T-cell (primary cell): Measurements from ENCODE around the gene KIF5A. TPM values are rescaled to one million over a fixed set of nuclear protein-coding genes. Genes with fewer than 3 reads are reported as not detected.
A peak's percentile ranks its signal among the peaks of the same experiment; 100 is the strongest.
"Not testable (repeated sequence)": the region's sequence is repeated elsewhere in the genome, so short reads cannot be mapped to it uniquely, and the experiment has no call there.

Experiments used
- ATAC-seq, 4 experiments: fragments of 200-7000 bp in 3 of 4; fragments of 150-1000 bp in 1 of 4; cut with Tn5 transposase; replicated peaks in 1 of 4; 1 replicate in 3 of 4; 2 replicates in 1 of 4; pipeline ENCODE4 v1.10.0; 2021; ENCODE audit warnings: moderate library complexity in 3 of 4, mild to moderate bottlenecking in 2 of 4, moderate number of reproducible peaks in 1 of 4
- CTCF ChIA-PET, 2 donors: fragments of 300-600 bp; sonication (Branson Sonifier 250); formaldehyde crosslinking; loops; one replicate each; lab custom pipeline; 2022; ENCODE audit warnings: antibody characterized with exemption in 2 of 2; lab: Charles Lee
- POLR2A ChIA-PET, 2 donors: fragments of 300-600 bp; sonication (Branson Sonifier 250); formaldehyde crosslinking; loops; one replicate each; lab custom pipeline; 2022; ENCODE audit warnings: antibody characterized with exemption in 2 of 2; lab: Charles Lee
- DNase-seq, 35 experiments: peaks; one replicate each; pipeline versions ENCODE4 v3.0.0 to v3.0.0-alpha.2; 2013 to 2023
- H3K27ac ChIP-seq: one replicate; pipeline ENCODE4 v1.5.1; 2013; ENCODE audit warnings: low read length
- H3K27me3 ChIP-seq, 2 experiments: replicated peaks in 1 of 2; 1 replicate in 1 of 2; 2 replicates in 1 of 2; pipeline versions ENCODE4 v1.6.1 to v1.7.0; 2013; ENCODE audit warnings: low read length in 1 of 2, mixed read lengths in 1 of 2; ENCODE audit not compliant: control insufficient read depth in 2 of 2, insufficient read depth in 2 of 2; ENCODE audit errors: extremely low read depth in 1 of 2
- H3K36me3 ChIP-seq, 2 donors: 1 replicate in 1 of 2; 2 replicates in 1 of 2; pipeline versions ENCODE4 v1.6.1 to v1.7.0; 2013; ENCODE audit warnings: low read length in 1 of 2; ENCODE audit not compliant: control insufficient read depth in 2 of 2, insufficient read depth in 1 of 2; ENCODE audit errors: extremely low read depth in 1 of 2
- H3K4me1 ChIP-seq, 2 experiments: 1 replicate in 1 of 2; 2 replicates in 1 of 2; pipeline versions ENCODE4 v1.6.1 to v1.7.0; 2013; ENCODE audit warnings: low read length in 2 of 2, mixed read lengths in 1 of 2; ENCODE audit not compliant: insufficient read depth in 2 of 2, control insufficient read depth in 1 of 2; ENCODE audit errors: extremely low read depth in 1 of 2
- H3K4me3 ChIP-seq, 2 donors: 1 replicate in 1 of 2; 2 replicates in 1 of 2; pipeline versions ENCODE4 v1.5.1 to v1.7.0; 2013; ENCODE audit warnings: mild to moderate bottlenecking in 2 of 2, low read length in 1 of 2, moderate library complexity in 1 of 2; ENCODE audit not compliant: control insufficient read depth in 1 of 2; ENCODE audit errors: extremely low read depth in 1 of 2
- H3K9me3 ChIP-seq: 2 replicates; pipeline ENCODE4 v1.7.0; 2013
- H3K27ac Mint-ChIP-seq, 2 donors: one replicate each; pipeline ENCODE4 v1.8.0; 2020 to 2021; ENCODE audit warnings: mild to moderate bottlenecking in 2 of 2, mixed read lengths in 2 of 2
- H3K27me3 Mint-ChIP-seq, 2 donors: one replicate each; pipeline ENCODE4 v1.8.0; 2021 to 2022; ENCODE audit warnings: mixed read lengths in 2 of 2
- H3K36me3 Mint-ChIP-seq: one replicate; pipeline ENCODE4 v1.8.0; 2021; ENCODE audit warnings: mixed read lengths
- H3K4me1 Mint-ChIP-seq, 3 donors: one replicate each; pipeline ENCODE4 v1.8.0; 2020 to 2022; ENCODE audit warnings: mixed read lengths in 3 of 3, mild to moderate bottlenecking in 1 of 3
- H3K4me3 Mint-ChIP-seq, 3 donors: one replicate each; pipeline ENCODE4 v1.8.0; 2020 to 2022; ENCODE audit warnings: mild to moderate bottlenecking in 3 of 3, mixed read lengths in 3 of 3, moderate library complexity in 3 of 3
- H3K9me3 Mint-ChIP-seq, 3 donors: one replicate each; pipeline ENCODE4 v1.8.0; 2020 to 2022; ENCODE audit warnings: mixed read lengths in 3 of 3
- WGBS: methylation state at CpG from one replicate; pipeline ENCODE4 v1.1.5; 2013; ENCODE audit warnings: missing lambda C conversion rate; ENCODE audit not compliant: insufficient coverage; 5-methylcytosine and 5-hydroxymethylcytosine counted together
- total RNA-seq, 35 experiments: library from RNA in 6 of 35; stranded (reverse) in 6 of 35; fragments of 120-200 nt in 1 of 35; gene quantifications; one replicate each; pipeline versions ENCODE4 v1.2.1 to v1.2.4 and lab custom pipeline; 2013 to 2026

Gene KIF5A
- total RNA-seq (1 to 10 TPM in 2 of 5 donors, under 1 TPM in 3; 0.83 to 1.8 (median 0.92) TPM), total RNA-seq (lab: John Stamatoyannopoulos, UW) (0.08 to 5.2 (median 1.9) reads per million in 29 experiments)
- total RNA-seq (2013), result 0.48 TPM

DNA sequence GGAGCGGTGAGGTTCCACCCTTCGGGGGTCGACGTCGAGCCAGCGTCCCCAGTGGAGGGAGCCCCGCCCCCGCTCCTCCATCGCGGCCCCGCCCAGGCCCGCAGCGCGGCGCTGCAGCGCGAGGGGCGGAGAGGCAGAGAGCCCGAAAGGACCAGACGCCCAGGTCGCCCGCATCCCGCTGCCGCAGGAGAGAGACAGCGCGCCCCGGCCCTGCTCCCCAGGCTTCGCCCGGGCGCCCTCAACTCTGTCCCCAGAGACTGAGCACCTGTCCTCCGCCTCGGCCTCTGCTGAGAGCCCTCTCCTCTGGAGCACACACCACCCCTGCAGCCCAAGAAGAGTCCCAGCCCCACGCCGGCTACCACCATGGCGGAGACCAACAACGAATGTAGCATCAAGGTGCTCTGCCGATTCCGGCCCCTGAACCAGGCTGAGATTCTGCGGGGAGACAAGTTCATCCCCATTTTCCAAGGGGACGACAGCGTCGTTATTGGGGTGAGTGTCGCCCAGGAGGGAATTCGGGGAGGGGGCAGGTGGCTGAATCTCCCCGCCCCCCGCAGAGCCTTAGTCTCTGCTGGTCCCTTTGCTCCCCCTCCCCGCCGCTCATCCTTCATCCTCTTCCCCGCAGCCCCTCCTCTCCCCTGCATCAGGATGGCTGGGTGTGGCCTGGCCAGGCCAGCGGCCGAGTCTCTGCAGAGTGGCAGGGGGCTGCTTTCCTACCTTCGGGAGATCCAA is at the start of gene KIF5A:
Gene KIF5A, plus strand, starts transcription at position 136 of the 732 bp plus-strand sequence. Its CDS starts 228 bp downstream, at position 364.
- Histone ChIP-seq H3K4me3 (peak within 1 kb of the TSS; percentile 44 to 52), H3K36me3 (no peaks in the 10 kb centered on the region), H3K27ac (no peak within 1 kb of the TSS), H3K4me1 (peaks cover 7 to 26% of the 10 kb centered on the region in 2 experiments), H3K9me3 (no peaks in the 10 kb centered on the region), H3K27me3 (peaks cover 14 to 20% of the 10 kb centered on the region in 2 experiments)
- ATAC-seq, result peak; percentile 51 to 65 (median 62)
- peak in 32 of 35 experiments; percentile 11 to 70 (median 36) for DNase-seq
- Mint-ChIP-seq H3K9me3 (no peaks in the 10 kb centered on the region), H3K4me3 (peak within 1 kb of the TSS; percentile 68 to 72 (median 72)), H3K4me1 (peaks cover 35 to 39% (median 35%) of the 10 kb centered on the region in 3 donors), H3K27me3 (peaks cover 0 to 9% of the 10 kb centered on the region in 2 donors), H3K36me3 (no peaks in the 10 kb centered on the region), H3K27ac (peak within 1 kb of the TSS in 1 of 2 donors; percentile 52)
- CTCF ChIA-PET, result no interaction called here
- 12% methylated on average over 44 of the region's 52 CpGs for WGBS
- POLR2A ChIA-PET, result no interaction called here

DNA sequence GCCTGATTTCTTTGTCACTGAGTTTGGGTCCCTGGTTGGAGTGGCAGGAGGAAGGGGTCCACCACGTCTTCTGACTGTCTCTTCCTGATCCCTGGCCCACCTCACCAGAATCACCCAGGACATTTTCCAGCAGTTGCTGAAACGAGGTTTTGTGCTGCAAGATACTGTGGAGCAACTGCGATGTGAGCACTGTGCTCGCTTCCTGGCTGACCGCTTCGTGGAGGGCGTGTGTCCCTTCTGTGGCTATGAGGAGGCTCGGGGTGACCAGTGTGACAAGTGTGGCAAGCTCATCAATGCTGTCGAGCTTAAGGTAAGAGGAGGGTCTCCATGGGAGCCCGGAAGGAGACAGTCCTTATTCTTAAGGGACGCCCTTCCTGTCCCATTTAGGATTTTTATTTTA is 49.6 kb upstream of the KIF5A start:
- peaks cover 0 to 11% (median 2%) of the 10 kb centered on the region in 3 donors for H3K4me1 Mint-ChIP-seq
- ATAC-seq (no peak), DNase-seq (no peak)
- Histone ChIP-seq H3K4me3 (no peak overlapping the region), H3K4me1 (no peaks in the 10 kb centered on the region), H3K9me3 (no peaks in the 10 kb centered on the region), H3K36me3 (peaks cover 17 to 74% of the 10 kb centered on the region in 2 donors), H3K27me3 (no peaks in the 10 kb centered on the region), H3K27ac (no peak overlapping the region)
- over 99% methylated on average over 8 of the region's 11 CpGs for WGBS
- H3K27me3 Mint-ChIP-seq, result no peaks in the 10 kb centered on the region
- ChIA-PET POLR2A (interaction anchor here in 1 of 2 donors (0.7 kb wide), 1 partner anchor 80 kb away, joined by 3 read pairs; no protein-coding TSS in a partner anchor), CTCF (no interaction called here)
- no peak overlapping the region for H3K27ac Mint-ChIP-seq
- H3K9me3 Mint-ChIP-seq, result no peaks in the 10 kb centered on the region
- no peak overlapping the region for H3K4me3 Mint-ChIP-seq
- H3K36me3 Mint-ChIP-seq, result peaks cover 61% of the 10 kb centered on the region

DNA sequence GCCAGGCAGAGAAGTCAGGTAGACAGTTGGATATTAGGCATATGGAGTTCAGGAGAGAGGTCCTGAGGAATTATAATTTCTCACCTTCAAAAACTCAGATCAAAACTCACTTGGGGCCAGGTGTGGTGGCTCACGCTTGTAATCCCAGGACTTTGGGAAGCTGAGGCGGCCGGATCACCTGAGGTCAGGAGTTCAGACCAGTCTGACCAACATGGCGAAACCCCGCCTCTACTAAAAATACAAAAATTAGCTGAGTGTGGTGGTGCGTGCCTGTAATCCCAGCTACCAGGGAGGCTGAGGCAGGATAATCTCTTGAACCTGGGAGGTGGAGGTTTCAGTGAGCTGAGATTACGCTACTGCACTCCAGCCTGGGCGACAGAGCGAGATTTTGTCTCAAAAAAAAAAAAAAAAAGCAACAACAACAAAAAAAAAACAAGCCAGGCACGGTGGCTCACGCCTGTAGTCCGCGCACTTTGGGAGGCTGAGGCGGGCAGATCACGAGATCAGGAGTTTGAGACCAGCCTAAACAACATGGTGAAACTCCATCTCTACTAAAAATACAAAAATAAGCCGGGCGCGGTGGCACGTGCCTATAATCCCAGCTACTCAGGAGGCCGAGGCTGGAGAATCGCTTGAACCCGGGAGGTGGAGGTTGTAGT is 47.4 kb upstream of the KIF5A start:
- peaks cover 53% of the 10 kb centered on the region for H3K36me3 Mint-ChIP-seq
- H3K27me3 ChIP-seq, H3K27ac Mint-ChIP-seq, H3K27me3 Mint-ChIP-seq, H3K9me3 Mint-ChIP-seq, H3K4me1 Mint-ChIP-seq, H3K4me1 ChIP-seq, DNase-seq, ATAC-seq, H3K4me3 ChIP-seq, H3K4me3 Mint-ChIP-seq, H3K9me3 ChIP-seq, H3K27ac ChIP-seq: not testable (repeated sequence)
- ChIA-PET CTCF (interaction anchor here in 1 of 2 donors (0.7 kb wide), 2 partner anchors 57 to 316 kb away, joined by 3 to 6 read pairs; no protein-coding TSS in a partner anchor), POLR2A (interaction anchor here in 1 of 2 donors (0.6 to 0.7 kb wide), 3 partner anchors 192 to 273 kb away, joined by 5 to 9 read pairs (median 5); partner anchors contain the start of gene SHMT2)
- H3K36me3 ChIP-seq, result peaks cover 17 to 76% of the 10 kb centered on the region in 2 donors
- 100% methylated on average over 3 of the region's 22 CpGs for WGBS

DNA sequence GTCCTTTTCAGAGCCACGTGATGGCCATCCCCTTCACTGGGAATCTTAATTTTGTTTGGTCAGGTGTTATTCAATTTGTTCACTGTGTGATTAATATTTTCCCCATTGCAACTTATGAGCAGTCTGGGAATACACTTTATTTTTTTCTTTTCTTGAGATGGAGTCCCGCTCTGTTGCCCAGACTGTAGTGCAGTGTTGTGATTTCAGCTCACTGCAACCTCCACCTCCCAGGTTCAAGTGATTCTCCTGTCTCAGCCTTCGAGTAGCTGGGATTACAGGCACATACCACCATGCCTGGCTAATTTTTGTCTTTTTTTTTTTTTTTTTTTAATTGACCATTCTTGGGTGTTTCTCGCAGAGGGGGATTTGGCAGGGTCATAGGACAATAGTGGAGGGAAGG is 43.3 kb upstream of the KIF5A start:
- H3K27ac Mint-ChIP-seq, result not testable (repeated sequence)
- no CpG with 5 or more reads among the region's 4 CpGs for WGBS

DNA sequence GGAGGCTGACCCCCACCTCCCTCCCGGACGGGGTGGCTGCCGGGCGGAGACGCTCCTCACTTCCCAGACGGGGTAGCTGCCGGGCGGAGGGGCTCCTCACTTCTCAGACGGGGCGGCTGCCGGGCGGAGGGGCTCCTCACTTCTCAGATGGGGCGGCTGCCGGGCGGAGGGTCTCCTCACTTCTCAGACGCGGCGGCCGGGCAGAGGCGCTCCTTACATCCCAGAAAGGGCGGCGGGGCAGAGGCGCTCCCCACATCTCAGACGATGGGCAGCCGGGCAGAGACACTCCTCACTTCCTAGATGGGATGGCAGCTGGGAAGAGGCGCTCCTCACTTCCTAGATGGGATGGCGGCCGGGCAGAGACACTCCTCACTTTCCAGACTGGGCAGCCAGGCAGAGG is 42.0 kb upstream of the KIF5A start:
- H3K9me3 ChIP-seq, CTCF ChIA-PET, H3K4me3 Mint-ChIP-seq, H3K4me1 Mint-ChIP-seq, H3K4me1 ChIP-seq, H3K4me3 ChIP-seq, H3K9me3 Mint-ChIP-seq, H3K27me3 ChIP-seq, ATAC-seq, H3K27ac Mint-ChIP-seq, H3K27ac ChIP-seq, DNase-seq, H3K27me3 Mint-ChIP-seq, POLR2A ChIA-PET: not testable (repeated sequence)
- peaks cover 11 to 70% of the 10 kb centered on the region in 2 donors for H3K36me3 ChIP-seq
- peaks cover 36% of the 10 kb centered on the region for H3K36me3 Mint-ChIP-seq
- no CpG with 5 or more reads among the region's 28 CpGs for WGBS

More for the DNA sequence above, 43.3 kb upstream of the KIF5A start:
- H3K9me3 Mint-ChIP-seq, H3K27me3 Mint-ChIP-seq, H3K27me3 ChIP-seq, H3K27ac ChIP-seq, H3K4me3 Mint-ChIP-seq, H3K4me1 Mint-ChIP-seq, DNase-seq, ATAC-seq, H3K4me1 ChIP-seq, H3K9me3 ChIP-seq, H3K4me3 ChIP-seq: not testable (repeated sequence)
- peaks cover 30% of the 10 kb centered on the region for H3K36me3 Mint-ChIP-seq
- ChIA-PET POLR2A (interaction anchor here in 1 of 2 donors (0.7 kb wide), 1 partner anchor 923 kb away, joined by 11 read pairs; no protein-coding TSS in a partner anchor), CTCF (interaction anchor here (0.6 to 0.7 kb wide), 2 partner anchors 273 to 737 kb away, joined by 3 to 5 read pairs; no protein-coding TSS in a partner anchor)
- peaks cover 9 to 68% of the 10 kb centered on the region in 2 donors for H3K36me3 ChIP-seq

DNA sequence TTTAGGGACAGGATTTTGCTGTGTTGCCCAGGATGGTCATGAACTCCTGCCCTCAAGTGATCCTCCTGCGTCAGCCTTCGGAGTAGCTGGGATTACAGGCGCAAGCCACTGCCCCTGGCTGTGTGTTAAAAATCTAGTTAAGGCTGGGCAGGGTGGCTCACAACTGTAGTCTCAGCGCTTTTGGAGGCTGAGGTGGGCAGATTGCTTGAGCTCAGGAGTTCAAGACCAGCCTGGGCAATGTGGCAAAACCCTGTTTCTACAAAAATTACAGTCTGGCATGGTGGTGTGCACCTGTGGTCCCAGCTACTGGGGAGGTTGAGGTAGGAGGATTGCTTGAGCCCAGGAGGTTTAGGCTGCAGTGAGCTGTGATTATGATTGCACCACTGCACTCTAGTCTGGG is 38.7 kb upstream of the KIF5A start:
- Mint-ChIP-seq H3K36me3 (peaks cover 48% of the 10 kb centered on the region), H3K4me1 (no peaks in the 10 kb centered on the region), H3K27me3 (no peaks in the 10 kb centered on the region), H3K9me3 (no peaks in the 10 kb centered on the region), H3K27ac (peak overlapping the region in 1 of 2 donors; percentile 34), H3K4me3 (no peak overlapping the region)
- H3K27me3 ChIP-seq, result no peaks in the 10 kb centered on the region
- no peak for ATAC-seq
- no peaks in the 10 kb centered on the region for H3K4me1 ChIP-seq
- H3K4me3 ChIP-seq, result no peak overlapping the region
- POLR2A ChIA-PET, result interaction anchor here in 1 of 2 donors (0.7 kb wide), 1 partner anchor 9 kb away, joined by 3 read pairs; no protein-coding TSS in a partner anchor
- no peak overlapping the region for H3K27ac ChIP-seq
- 98% methylated on average over 4 of the region's 4 CpGs for WGBS
- CTCF ChIA-PET, result no interaction called here
- H3K9me3 ChIP-seq, result no peaks in the 10 kb centered on the region
- no peak for DNase-seq
- H3K36me3 ChIP-seq, result peaks cover 7 to 69% of the 10 kb centered on the region in 2 donors
